ENCODE measurements around the gene ARHGEF9. TPM values are rescaled to one million over a fixed set of nuclear protein-coding genes. Genes with fewer than 3 reads are reported as not detected.

Gene ARHGEF9
- total RNA-seq, 4 donors from 2014 or later, result 24.7 to 39.6 (median 30.3) TPM

DNA sequence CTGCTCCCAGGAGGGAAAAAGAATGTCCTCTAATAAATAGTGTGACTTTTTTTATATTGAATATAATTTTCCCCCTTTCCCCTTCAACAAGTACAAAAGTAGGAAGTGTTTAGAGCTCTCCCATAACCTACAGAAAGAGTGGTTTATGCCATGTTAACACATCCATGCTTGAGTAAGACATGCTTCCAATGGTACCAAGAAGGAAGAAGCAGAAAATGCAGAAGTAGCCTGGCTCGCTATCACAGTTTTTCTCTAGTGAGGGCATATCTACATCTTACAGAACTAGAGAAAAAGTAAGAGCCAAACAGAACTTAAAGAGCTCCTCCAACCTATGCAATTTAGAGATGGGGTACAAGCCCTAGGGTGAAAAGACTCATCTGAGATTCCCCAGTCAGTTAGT, 82.5 kb downstream of the ARHGEF9 start:
- Histone ChIP-seq H3K36me3 (peaks cover 0 to 38% (median 0%) of the 10 kb centered on the region in 3 donors), H3K27me3 (no peaks in the 10 kb centered on the region), H3K27ac (no peak overlapping the region), H3K4me3 (no peak overlapping the region), H3K9me3 (no peaks in the 10 kb centered on the region), H3K4me1 (no peaks in the 10 kb centered on the region)
- TF ChIP-seq, protein P1, sequence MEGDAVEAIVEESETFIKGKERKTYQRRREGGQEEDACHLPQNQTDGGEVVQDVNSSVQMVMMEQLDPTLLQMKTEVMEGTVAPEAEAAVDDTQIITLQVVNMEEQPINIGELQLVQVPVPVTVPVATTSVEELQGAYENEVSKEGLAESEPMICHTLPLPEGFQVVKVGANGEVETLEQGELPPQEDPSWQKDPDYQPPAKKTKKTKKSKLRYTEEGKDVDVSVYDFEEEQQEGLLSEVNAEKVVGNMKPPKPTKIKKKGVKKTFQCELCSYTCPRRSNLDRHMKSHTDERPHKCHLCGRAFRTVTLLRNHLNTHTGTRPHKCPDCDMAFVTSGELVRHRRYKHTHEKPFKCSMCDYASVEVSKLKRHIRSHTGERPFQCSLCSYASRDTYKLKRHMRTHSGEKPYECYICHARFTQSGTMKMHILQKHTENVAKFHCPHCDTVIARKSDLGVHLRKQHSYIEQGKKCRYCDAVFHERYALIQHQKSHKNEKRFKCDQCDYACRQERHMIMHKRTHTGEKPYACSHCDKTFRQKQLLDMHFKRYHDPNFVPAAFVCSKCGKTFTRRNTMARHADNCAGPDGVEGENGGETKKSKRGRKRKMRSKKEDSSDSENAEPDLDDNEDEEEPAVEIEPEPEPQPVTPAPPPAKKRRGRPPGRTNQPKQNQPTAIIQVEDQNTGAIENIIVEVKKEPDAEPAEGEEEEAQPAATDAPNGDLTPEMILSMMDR (IDR thresholded peaks at IDR 0.05), result no peak
- TF ChIP-seq POLR2A (IDR thresholded peaks at IDR 0.05), result no peak
- no peak for DNase-seq

DNA sequence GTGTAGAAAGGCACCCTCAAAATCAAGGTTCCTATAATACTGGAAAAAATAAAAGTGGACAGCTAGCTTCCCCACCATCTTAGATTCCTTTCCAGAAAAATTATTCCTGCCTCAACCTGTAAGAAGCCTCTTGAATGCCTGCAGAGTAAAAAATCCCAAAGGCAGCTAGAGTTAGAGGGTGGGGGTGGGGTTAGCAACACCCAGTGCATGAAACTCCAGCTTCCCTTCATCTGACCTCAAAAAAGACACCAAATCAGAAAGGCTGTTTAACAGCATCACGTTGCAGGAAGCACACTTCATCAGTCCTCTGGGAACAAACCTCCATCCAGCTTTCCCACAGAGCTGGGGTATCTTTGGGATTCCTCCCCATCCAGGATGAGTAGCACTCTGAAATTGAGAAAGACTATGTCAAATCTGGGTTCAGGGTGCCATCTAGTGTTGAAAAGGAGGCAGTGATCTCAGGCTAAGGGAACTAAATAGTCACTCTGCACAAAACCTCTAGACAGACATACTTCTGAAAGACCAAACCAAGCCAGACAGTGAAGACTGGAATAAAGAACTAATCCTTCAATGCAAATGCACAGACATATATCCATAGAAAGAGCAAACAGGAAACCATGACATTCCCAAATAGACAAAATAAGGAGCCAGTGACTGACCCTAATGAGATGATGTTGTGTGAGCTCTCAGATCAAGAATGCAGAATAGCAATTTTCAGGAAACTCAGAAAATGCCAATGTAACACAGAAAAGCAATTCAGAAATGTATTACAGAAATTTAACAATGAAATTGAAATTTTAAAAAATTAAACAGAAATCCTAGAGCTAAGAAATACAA, 97.9 kb downstream of the ARHGEF9 start:
- no peaks in the 10 kb centered on the region for H3K9me3 ChIP-seq
- no peaks in the 10 kb centered on the region for H3K36me3 ChIP-seq
- H3K27me3 ChIP-seq, result no peaks in the 10 kb centered on the region
- no peak overlapping the region for H3K27ac ChIP-seq
- no peak overlapping the region for H3K4me3 ChIP-seq
- DNase-seq, result peak in 1 of 3 donors; percentile 60
- TF ChIP-seq, protein P1 (IDR thresholded peaks at IDR 0.05), result peak in 5 of 6 experiments; percentile 37 to 65 (median 44)
- no peak for TF ChIP-seq POLR2A (IDR thresholded peaks at IDR 0.05)
- H3K4me1 ChIP-seq, result no peaks in the 10 kb centered on the region

DNA sequence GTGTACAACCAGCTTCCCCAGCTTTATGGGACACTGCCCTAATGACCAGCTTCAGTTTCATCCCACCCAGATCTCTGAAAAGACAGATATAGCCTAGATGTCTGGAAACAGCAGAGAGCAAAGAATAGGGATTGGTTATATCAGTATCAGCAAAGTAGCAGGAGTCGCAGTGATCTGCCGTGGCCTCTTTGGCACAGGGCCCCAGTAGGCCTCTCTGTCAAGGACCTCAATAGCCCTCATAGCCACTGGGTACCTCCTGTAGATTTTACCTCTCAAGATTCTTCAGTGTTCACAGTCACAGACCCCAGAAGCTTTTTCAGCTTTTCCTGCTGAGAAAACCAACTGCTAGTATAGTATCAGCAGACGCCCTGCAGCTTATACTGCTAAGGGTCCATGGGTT, 104.6 kb downstream of the ARHGEF9 start:
- Histone ChIP-seq H3K9me3 (no peaks in the 10 kb centered on the region), H3K4me3 (no peak overlapping the region), H3K27ac (no peak overlapping the region), H3K36me3 (peaks cover 0 to 11% (median 0%) of the 10 kb centered on the region in 3 donors), H3K27me3 (no peaks in the 10 kb centered on the region), H3K4me1 (no peaks in the 10 kb centered on the region)
- no peak for TF ChIP-seq POLR2A (IDR thresholded peaks at IDR 0.05)
- TF ChIP-seq, protein P1 (IDR thresholded peaks at IDR 0.05), result no peak
- DNase-seq, result no peak

DNA sequence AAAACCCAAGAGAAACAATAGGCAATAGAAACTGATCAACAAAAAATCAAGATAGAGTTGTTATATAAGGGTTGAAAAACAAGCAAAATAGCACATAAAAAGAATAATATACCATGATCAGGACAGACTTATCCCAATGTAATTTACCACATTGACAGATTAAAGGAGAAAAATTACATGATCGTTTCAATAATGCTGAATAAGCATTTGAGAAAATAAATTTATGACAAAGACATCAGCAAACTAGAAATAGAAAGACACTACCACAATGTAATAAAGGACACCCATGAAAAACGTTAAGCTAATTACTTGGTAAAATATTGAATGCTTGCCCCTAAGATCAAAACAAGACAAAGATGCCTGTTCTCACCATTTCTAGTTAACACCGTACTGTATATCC, 105.6 kb downstream of the ARHGEF9 start:
- TF ChIP-seq, protein P1 (IDR thresholded peaks at IDR 0.05), result no peak
- no peak for TF ChIP-seq POLR2A (IDR thresholded peaks at IDR 0.05)
- DNase-seq, result no peak
- Histone ChIP-seq H3K27me3 (no peaks in the 10 kb centered on the region), H3K4me1 (no peaks in the 10 kb centered on the region), H3K36me3 (peaks cover 0 to 12% (median 0%) of the 10 kb centered on the region in 3 donors), H3K9me3 (no peaks in the 10 kb centered on the region), H3K4me3 (no peak overlapping the region), H3K27ac (no peak overlapping the region)

DNA sequence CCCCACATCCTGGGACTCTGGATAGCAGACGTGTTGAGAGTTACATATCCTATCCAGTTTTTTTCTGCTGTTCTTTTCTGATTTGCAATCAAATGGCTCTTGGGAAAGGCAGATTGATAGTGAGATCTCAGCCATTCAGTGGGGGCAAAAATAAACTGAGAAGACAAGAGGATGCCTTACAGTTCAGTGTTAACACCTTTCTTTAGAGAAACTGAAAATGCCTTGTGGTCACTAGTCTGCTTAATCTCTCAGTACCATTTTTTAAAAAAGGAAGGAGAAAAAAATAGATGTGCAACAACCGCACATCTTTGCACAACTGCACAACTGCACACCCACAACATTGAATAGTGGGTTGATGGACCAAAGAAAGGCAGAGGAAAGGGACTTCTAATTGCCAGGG, 109.3 kb downstream of the ARHGEF9 start:
- peaks cover 0 to 22% (median 0%) of the 10 kb centered on the region in 3 donors for H3K36me3 ChIP-seq
- DNase-seq, result no peak
- no peak for TF ChIP-seq POLR2A (IDR thresholded peaks at IDR 0.05)
- TF ChIP-seq, protein P1 (IDR thresholded peaks at IDR 0.05), result no peak
- H3K27me3 ChIP-seq, result no peaks in the 10 kb centered on the region
- H3K9me3 ChIP-seq, result no peaks in the 10 kb centered on the region
- H3K4me1 ChIP-seq, result no peaks in the 10 kb centered on the region
- H3K4me3 ChIP-seq, result no peak overlapping the region
- no peak overlapping the region for H3K27ac ChIP-seq
